PFSK-1 (cell line): Measurements from ENCODE around the gene ZNF503.

ENCODE experiments used
- FOXP2 ChIP-seq: optimal IDR thresholded peaks from 2 replicates; pipeline ENCODE3; 2011; ENCODE audit warnings: borderline replicate concordance, control low read depth, inconsistent platforms; ENCODE audit not compliant: insufficient read depth; ENCODE audit errors: extremely low read length, extremely low read depth
- POLR2AphosphoS5 ChIP-seq: IDR thresholded peaks from 2 replicates; pipeline ENCODE4 v1.6.1; 2012; ENCODE audit warnings: low read depth, mild to moderate bottlenecking, control low read depth, low read length, moderate library complexity
- SIN3A ChIP-seq: IDR thresholded peaks from 2 replicates; pipeline ENCODE4 v1.6.1; 2012; ENCODE audit warnings: mild to moderate bottlenecking, low read length, moderate library complexity, borderline replicate concordance; ENCODE audit not compliant: insufficient read depth
- TAF1 ChIP-seq: IDR thresholded peaks from 2 replicates; pipeline ENCODE4 v1.6.1; 2012; ENCODE audit warnings: low read length, control low read depth, borderline replicate concordance; ENCODE audit not compliant: insufficient read depth
- TF ChIP-seq, protein P1 (sequence below), 2 experiments: IDR thresholded peaks; 2 replicates each; pipeline versions ENCODE4 v1.6.1 to v1.8.0; 2011 to 2012; ENCODE audit warnings: low read depth in 2 of 2, low read length in 2 of 2, control low read depth in 1 of 2, inconsistent platforms in 1 of 2, mild to moderate bottlenecking in 1 of 2, moderate library complexity in 1 of 2; ENCODE audit not compliant: insufficient read depth in 1 of 2

ZNF503 gene

DNA sequence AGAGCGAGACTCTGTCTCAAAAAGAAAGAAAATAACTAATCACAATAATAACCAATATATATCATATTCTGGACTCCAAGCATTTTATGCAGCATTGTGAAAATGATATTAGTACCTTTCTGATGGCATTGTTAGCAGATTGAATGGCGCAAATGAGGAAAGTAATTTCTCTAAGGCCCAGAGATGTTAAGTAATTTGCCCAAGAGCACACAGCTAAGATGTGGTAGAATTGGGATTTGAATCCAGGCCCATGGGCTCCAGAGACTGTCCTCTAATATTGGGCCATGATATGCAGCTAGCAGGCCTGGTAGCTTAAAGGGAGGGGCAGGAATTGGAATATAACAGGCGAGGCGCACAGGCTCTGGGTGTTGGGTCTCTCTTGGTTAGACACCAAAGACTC lies 44.1 kb downstream of the ZNF503 start:
- TF ChIP-seq FOXP2 (no peak), TAF1 (no peak), POLR2AphosphoS5 (no peak), SIN3A (no peak)
- TF ChIP-seq, protein P1, sequence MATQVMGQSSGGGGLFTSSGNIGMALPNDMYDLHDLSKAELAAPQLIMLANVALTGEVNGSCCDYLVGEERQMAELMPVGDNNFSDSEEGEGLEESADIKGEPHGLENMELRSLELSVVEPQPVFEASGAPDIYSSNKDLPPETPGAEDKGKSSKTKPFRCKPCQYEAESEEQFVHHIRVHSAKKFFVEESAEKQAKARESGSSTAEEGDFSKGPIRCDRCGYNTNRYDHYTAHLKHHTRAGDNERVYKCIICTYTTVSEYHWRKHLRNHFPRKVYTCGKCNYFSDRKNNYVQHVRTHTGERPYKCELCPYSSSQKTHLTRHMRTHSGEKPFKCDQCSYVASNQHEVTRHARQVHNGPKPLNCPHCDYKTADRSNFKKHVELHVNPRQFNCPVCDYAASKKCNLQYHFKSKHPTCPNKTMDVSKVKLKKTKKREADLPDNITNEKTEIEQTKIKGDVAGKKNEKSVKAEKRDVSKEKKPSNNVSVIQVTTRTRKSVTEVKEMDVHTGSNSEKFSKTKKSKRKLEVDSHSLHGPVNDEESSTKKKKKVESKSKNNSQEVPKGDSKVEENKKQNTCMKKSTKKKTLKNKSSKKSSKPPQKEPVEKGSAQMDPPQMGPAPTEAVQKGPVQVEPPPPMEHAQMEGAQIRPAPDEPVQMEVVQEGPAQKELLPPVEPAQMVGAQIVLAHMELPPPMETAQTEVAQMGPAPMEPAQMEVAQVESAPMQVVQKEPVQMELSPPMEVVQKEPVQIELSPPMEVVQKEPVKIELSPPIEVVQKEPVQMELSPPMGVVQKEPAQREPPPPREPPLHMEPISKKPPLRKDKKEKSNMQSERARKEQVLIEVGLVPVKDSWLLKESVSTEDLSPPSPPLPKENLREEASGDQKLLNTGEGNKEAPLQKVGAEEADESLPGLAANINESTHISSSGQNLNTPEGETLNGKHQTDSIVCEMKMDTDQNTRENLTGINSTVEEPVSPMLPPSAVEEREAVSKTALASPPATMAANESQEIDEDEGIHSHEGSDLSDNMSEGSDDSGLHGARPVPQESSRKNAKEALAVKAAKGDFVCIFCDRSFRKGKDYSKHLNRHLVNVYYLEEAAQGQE (IDR thresholded peaks at IDR 0.05; ENCODE audit: insufficient read depth in 1 of 2, low read depth in 2 of 2, low read length in 2 of 2) = no peak

DNA sequence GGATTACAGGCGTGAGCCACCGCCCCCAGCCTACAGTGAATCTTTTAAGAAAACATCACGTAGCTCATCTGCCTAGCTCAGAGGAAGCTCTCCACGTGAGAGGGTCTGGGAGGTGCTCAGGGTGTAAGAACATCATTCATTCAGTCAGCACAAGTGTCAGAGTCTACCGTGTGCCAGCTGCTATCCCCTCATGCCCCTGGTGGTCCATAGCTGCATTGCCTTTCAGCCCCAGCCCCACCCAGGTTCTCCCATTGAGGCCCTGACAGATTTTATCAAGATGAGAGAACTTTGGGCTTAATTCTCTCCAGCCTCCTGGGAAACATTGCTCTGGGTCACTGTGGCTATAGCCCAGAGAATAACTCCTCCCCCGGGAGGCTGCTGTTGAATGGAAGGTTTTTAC lies 45.1 kb downstream of the ZNF503 start:
- TF ChIP-seq FOXP2 (no peak), POLR2AphosphoS5 (no peak), SIN3A (no peak), TAF1 (no peak)
- TF ChIP-seq, protein P1 (IDR thresholded peaks at IDR 0.05; ENCODE audit: insufficient read depth in 1 of 2, low read depth in 2 of 2, low read length in 2 of 2) = no peak

GRCh38 chr10:75355706-75356105 lies 45.9 kb downstream of the ZNF503 start:
- TF ChIP-seq SIN3A (no peak), POLR2AphosphoS5 (no peak), TAF1 (no peak), FOXP2 (no peak)
- TF ChIP-seq, protein P1 (IDR thresholded peaks at IDR 0.05; ENCODE audit: insufficient read depth in 1 of 2, low read depth in 2 of 2, low read length in 2 of 2) = no peak

- TF ChIP-seq POLR2AphosphoS5 (no peak), FOXP2 (no peak), SIN3A (no peak), TAF1 (no peak)
- TF ChIP-seq, protein P1 (IDR thresholded peaks at IDR 0.05; ENCODE audit: insufficient read depth in 1 of 2, low read depth in 2 of 2, low read length in 2 of 2) = no peak
Observed at GRCh38 chr10:75353183-75353582, 48.4 kb downstream of the ZNF503 start.

DNA sequence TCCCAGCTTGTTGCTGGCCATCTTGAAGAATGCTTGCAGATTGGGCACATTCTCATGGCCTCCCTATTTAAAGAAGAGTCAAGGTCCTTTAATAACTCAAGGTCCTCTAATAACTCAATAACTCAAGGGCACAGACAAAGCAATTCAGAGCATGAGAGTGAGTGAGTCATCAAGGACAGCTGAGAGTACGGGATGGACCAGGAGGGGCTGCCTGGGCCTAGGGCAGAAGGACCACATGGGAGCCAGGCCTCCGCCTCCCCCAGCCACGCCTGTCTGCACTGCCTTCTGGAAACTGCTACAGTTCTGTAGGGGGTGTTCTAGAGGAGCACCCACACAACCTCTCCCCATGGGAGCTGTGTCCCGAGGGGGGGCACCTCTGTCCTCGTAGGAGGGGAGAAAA lies 48.9 kb downstream of the ZNF503 start:
- no peak for TF ChIP-seq SIN3A
- no peak for TF ChIP-seq FOXP2
